Smooth muscle cell (in vitro differentiated cells): ENCODE measurements around the gene MPG. TPM values are rescaled to one million over a fixed set of nuclear protein-coding genes. Genes with fewer than 3 reads are reported as not detected.

Source experiments
- DNase-seq: peaks from one replicate; lab custom pipeline; 2025; ENCODE audit not compliant: unreplicated experiment; lab: John Stamatoyannopoulos, UW
- H2AFZ ChIP-seq: fragments of 200-600 bp; sonication (generic); 2 replicates; pipeline ENCODE4 v1.6.0; 2016; ENCODE audit warnings: antibody characterized with exemption, low read depth, mild to moderate bottlenecking
- H3F3A ChIP-seq: fragments of 200-600 bp; sonication (generic); 2 replicates; pipeline ENCODE4 v1.6.0; 2017; ENCODE audit warnings: antibody characterized with exemption, low read depth
- H3K27ac ChIP-seq: fragments of 200-600 bp; sonication (generic); 2 replicates; pipeline ENCODE4 v1.5.1; 2016; ENCODE audit warnings: low read depth, mild to moderate bottlenecking
- H3K27me3 ChIP-seq: fragments of 200-600 bp; sonication (generic); 2 replicates; pipeline ENCODE4 v1.6.1; 2016; ENCODE audit warnings: low read depth, mild to moderate bottlenecking
- H3K36me3 ChIP-seq: fragments of 200-600 bp; sonication (generic); 2 replicates; pipeline ENCODE4 v1.5.1; 2016; ENCODE audit warnings: low read depth
- H3K4me1 ChIP-seq: fragments of 200-600 bp; sonication (generic); 2 replicates; pipeline ENCODE4 v1.5.1; 2016; ENCODE audit warnings: low read depth
- H3K4me2 ChIP-seq: fragments of 200-600 bp; sonication (generic); 2 replicates; pipeline ENCODE4 v1.6.0; 2016; ENCODE audit warnings: mild to moderate bottlenecking
- H3K4me3 ChIP-seq: fragments of 200-600 bp; sonication (generic); 2 replicates; pipeline ENCODE4 v1.5.1; 2016; ENCODE audit warnings: mild to moderate bottlenecking
- H3K79me2 ChIP-seq: fragments of 200-600 bp; sonication (generic); 2 replicates; pipeline ENCODE4 v1.6.0; 2016; ENCODE audit warnings: low read depth, mild to moderate bottlenecking
- H3K9ac ChIP-seq: fragments of 200-600 bp; sonication (generic); 2 replicates; pipeline ENCODE4 v1.6.0; 2016; ENCODE audit warnings: low read depth
- H3K9me3 ChIP-seq: fragments of 200-600 bp; sonication (generic); replicated peaks from 2 replicates; pipeline ENCODE4 v1.5.1; 2016; ENCODE audit warnings: low read depth
- H4K20me1 ChIP-seq: fragments of 200-600 bp; sonication (generic); 2 replicates; pipeline ENCODE4 v1.6.0; 2016; ENCODE audit warnings: low read depth
- WGBS: methylation state at CpG from one replicate; pipeline ENCODE4 v1.1.7; 2016; ENCODE audit warnings: low lambda C conversion rate; 5-methylcytosine and 5-hydroxymethylcytosine counted together
- polyA plus RNA-seq: library from polyadenylated mRNA; unstranded; fragments of >200 nt; fragmentation: Nextera tagmentation; extraction: Ambion mirVana; gene quantifications from 2 replicates; pipeline ENCODE4 v1.2.1, GENCODE V29; 2016
- total RNA-seq: library from RNA; depleted of rRNA; stranded (reverse); fragments of >200 nt; gene quantifications from 2 replicates; pipeline ENCODE4 v1.2.3, GENCODE V29; 2014
- TF ChIP-seq, protein P1 (sequence below): fragments of 200-600 bp; sonication (generic); IDR thresholded peaks from 2 replicates; pipeline ENCODE4 v1.5.1; 2017; ENCODE audit warnings: borderline replicate concordance, mild to moderate bottlenecking, antibody characterized with exemption; ENCODE audit not compliant: insufficient read depth, poor library complexity, severe bottlenecking

MPG gene
- total and polyA plus RNA-seq, 2 experiments from 2014 or later = 84.7 to 120 TPM

GRCh38 chr16:84718-85406 is 6.8 kb downstream of the MPG start:
- H3K4me3 ChIP-seq = no peak overlapping the region
- DNase-seq = peak; percentile 8
- no peaks in the 10 kb centered on the region for H3K9me3 ChIP-seq
- 52% methylated on average over 7 of the region's 7 CpGs for WGBS
- no peaks in the 10 kb centered on the region for H3K27me3 ChIP-seq
- H3K36me3 ChIP-seq = no peaks in the 10 kb centered on the region
- peak overlapping the region; percentile 70 for H3K27ac ChIP-seq
- H3K79me2 ChIP-seq = no peaks in the 10 kb centered on the region
- H2AFZ ChIP-seq = no peak overlapping the region
- H3F3A ChIP-seq = peaks cover 9% of the 10 kb centered on the region
- H4K20me1 ChIP-seq = peaks cover 38% of the 10 kb centered on the region
- H3K9ac ChIP-seq = no peak overlapping the region
- TF ChIP-seq, protein P1, sequence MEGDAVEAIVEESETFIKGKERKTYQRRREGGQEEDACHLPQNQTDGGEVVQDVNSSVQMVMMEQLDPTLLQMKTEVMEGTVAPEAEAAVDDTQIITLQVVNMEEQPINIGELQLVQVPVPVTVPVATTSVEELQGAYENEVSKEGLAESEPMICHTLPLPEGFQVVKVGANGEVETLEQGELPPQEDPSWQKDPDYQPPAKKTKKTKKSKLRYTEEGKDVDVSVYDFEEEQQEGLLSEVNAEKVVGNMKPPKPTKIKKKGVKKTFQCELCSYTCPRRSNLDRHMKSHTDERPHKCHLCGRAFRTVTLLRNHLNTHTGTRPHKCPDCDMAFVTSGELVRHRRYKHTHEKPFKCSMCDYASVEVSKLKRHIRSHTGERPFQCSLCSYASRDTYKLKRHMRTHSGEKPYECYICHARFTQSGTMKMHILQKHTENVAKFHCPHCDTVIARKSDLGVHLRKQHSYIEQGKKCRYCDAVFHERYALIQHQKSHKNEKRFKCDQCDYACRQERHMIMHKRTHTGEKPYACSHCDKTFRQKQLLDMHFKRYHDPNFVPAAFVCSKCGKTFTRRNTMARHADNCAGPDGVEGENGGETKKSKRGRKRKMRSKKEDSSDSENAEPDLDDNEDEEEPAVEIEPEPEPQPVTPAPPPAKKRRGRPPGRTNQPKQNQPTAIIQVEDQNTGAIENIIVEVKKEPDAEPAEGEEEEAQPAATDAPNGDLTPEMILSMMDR = no peak
- peak overlapping the region; percentile 23 for H3K4me2 ChIP-seq
- no peaks in the 10 kb centered on the region for H3K4me1 ChIP-seq

DNA sequence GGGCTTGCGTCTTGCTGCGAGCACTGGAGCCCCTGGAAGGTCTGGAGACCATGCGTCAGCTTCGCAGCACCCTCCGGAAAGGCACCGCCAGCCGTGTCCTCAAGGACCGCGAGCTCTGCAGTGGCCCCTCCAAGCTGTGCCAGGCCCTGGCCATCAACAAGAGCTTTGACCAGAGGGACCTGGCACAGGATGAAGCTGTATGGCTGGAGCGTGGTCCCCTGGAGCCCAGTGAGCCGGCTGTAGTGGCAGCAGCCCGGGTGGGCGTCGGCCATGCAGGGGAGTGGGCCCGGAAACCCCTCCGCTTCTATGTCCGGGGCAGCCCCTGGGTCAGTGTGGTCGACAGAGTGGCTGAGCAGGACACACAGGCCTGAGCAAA is 7.4 kb downstream of the MPG start:
- H4K20me1 ChIP-seq = peaks cover 38% of the 10 kb centered on the region
- H3K4me3 ChIP-seq = no peak overlapping the region
- H3K9me3 ChIP-seq = no peaks in the 10 kb centered on the region
- TF ChIP-seq, protein P1 = no peak
- H3K27ac ChIP-seq = peak overlapping the region; percentile 28
- H3K9ac ChIP-seq = no peak overlapping the region
- peak overlapping the region; percentile 23 for H3K4me2 ChIP-seq
- no peaks in the 10 kb centered on the region for H3K79me2 ChIP-seq
- H2AFZ ChIP-seq = no peak overlapping the region
- 96% methylated on average over 18 of the region's 18 CpGs for WGBS
- H3K4me1 ChIP-seq = no peaks in the 10 kb centered on the region
- no peak for DNase-seq
- no peaks in the 10 kb centered on the region for H3K36me3 ChIP-seq
- peaks cover 9% of the 10 kb centered on the region for H3F3A ChIP-seq
- no peaks in the 10 kb centered on the region for H3K27me3 ChIP-seq

- Histone ChIP-seq H3K4me2 (no peak overlapping the region), H3F3A (peaks cover 9% of the 10 kb centered on the region), H3K79me2 (no peaks in the 10 kb centered on the region), H4K20me1 (peaks cover 38% of the 10 kb centered on the region), H3K4me3 (no peak overlapping the region), H2AFZ (no peak overlapping the region), H3K9me3 (no peaks in the 10 kb centered on the region), H3K27me3 (no peaks in the 10 kb centered on the region), H3K9ac (no peak overlapping the region), H3K36me3 (no peaks in the 10 kb centered on the region), H3K4me1 (no peaks in the 10 kb centered on the region), H3K27ac (peak overlapping the region; percentile 28)
- WGBS = 87% methylated on average over 9 of the region's 9 CpGs
- no peak for DNase-seq
- TF ChIP-seq, protein P1 = no peak
Observed at GRCh38 chr16:85865-86264, 7.8 kb downstream of the MPG start.

DNA sequence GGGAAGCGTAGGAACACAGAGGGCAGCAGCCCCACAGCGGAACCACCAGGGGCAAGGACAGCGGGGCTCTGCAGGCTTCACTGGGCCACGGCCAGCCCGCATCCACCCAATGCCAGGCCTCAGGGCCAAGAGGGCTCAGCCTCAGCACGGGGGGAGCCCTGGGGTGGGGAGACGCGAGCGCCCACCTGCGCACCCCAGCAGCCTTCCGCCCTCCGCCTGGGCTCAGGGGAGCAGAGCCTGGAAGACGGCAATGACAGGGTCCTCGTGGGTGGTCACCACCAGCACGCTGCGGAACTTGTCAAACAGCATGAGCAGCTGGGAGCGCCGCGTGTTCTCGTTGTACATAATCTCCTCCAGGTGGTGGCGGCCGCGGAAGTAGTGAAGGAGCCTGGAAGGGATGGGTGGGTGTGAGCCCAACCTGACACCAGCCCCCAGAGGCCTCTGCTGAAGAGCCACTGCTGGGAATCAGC is 8.5 kb downstream of the MPG start:
- Histone ChIP-seq H3K4me1 (no peaks in the 10 kb centered on the region), H3K9ac (no peak overlapping the region), H3K27me3 (no peaks in the 10 kb centered on the region), H3K4me2 (no peak overlapping the region), H3K4me3 (no peak overlapping the region), H3K27ac (no peak overlapping the region), H3F3A (peaks cover 9% of the 10 kb centered on the region), H3K36me3 (no peaks in the 10 kb centered on the region), H4K20me1 (peaks cover 38% of the 10 kb centered on the region), H3K9me3 (no peaks in the 10 kb centered on the region), H3K79me2 (no peaks in the 10 kb centered on the region), H2AFZ (no peak overlapping the region)
- WGBS = 94% methylated on average over 23 of the region's 23 CpGs
- DNase-seq = no peak
- TF ChIP-seq, protein P1 = no peak
